HG03354 (cell line): ENCODE data around the gene SLC16A14.
"Not testable (repeated sequence)": the region's sequence is repeated elsewhere in the genome, so short reads cannot be mapped to it uniquely, and the experiment has no call there.

ENCODE experiments used
- ATAC-seq: cut with Tn5 transposase; IDR thresholded peaks from one replicate; pipeline ENCODE4 v1.9.1; 2021; ENCODE audit warnings: mild to moderate bottlenecking; ENCODE audit not compliant: unreplicated experiment, poor library complexity, severe bottlenecking

The SLC16A14 gene, protein sequence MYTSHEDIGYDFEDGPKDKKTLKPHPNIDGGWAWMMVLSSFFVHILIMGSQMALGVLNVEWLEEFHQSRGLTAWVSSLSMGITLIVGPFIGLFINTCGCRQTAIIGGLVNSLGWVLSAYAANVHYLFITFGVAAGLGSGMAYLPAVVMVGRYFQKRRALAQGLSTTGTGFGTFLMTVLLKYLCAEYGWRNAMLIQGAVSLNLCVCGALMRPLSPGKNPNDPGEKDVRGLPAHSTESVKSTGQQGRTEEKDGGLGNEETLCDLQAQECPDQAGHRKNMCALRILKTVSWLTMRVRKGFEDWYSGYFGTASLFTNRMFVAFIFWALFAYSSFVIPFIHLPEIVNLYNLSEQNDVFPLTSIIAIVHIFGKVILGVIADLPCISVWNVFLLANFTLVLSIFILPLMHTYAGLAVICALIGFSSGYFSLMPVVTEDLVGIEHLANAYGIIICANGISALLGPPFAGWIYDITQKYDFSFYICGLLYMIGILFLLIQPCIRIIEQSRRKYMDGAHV

DNA sequence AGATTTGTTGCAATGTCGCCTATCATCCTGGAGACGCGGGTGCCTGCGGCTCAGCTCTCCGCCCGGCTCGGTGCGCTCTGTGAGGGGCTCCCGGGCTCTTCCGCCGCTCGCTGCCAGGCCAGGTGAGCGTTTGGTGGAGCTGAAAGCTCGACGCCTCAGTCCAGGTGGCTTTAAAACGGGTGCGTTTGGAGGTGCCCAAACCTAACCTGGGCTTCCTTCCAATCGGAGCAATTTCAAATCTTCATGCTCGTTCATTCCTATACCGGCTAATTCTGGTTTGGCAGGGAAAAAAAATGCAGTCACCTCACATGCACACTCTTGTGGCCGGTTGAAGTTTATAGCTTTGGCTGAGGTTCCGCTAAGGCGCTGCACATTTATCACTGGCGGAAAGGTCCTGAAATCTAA is at the start of gene SLC16A14:
Gene SLC16A14 (minus strand): TSS at position 274 of the 405 bp plus-strand sequence. CDS start 9,572 bp downstream, outside the sequence.
- ATAC-seq: peak; percentile 42

GRCh38 chr2:230106771-230107170 is 38.0 kb upstream of the SLC16A14 start:
- ATAC-seq: no peak

DNA sequence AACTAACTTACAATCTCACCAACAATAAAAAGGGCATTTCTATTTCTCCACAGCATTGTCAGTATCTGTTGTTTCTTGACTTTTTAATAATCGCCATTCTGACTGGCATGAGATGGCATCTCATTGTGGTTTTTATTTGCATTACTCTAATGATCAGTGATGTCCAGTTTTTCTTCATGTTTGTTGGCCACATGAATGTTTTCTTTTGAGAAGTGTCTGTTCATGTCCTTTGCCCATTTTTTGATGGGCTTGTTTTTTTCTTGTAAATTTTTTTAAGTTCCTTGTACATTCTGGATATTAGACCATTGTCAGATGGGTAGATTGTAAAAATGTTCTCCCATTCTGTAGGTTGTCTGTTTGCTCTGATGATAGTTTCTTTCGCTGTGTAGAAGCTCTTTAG is 33.2 kb upstream of the SLC16A14 start:
- ATAC-seq: not testable (repeated sequence)

DNA sequence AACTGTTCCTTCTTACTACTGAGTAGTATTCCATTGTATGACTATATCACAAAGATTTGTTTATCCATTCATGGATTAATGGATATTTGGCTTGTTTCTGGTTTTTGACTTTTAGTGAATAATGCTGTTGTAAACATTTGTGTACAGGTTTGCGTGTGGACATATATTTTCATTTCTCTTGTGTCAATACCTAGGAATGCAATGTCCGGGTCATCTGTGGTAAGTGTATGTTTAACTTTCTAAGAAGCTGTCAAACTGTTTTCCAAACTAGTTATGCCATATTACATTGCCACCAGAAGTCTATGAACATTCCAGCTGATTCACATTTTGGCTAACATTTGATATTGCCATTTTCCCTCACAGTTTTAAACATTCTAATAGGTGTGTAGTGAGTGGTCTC is 29.1 kb upstream of the SLC16A14 start:
- no peak for ATAC-seq

DNA sequence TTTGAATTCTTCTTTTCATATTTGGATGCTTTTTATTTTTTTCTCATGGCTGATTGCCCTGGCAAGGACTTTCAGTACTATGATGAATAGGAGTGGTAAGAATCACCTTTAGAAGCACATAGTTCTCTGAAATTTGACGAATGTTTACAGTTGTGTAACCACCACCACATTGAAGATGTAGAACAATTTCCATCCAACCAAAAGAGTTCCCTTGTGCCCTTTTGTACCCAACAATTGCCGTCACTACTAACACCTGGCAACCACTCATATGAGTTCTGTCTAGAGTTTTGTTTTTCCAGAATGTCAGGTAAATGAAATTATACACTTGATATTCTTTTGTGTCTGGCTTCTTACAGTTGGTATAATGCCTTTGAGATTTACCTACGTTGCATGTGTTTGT is 28.7 kb upstream of the SLC16A14 start:
- ATAC-seq: no peak

DNA sequence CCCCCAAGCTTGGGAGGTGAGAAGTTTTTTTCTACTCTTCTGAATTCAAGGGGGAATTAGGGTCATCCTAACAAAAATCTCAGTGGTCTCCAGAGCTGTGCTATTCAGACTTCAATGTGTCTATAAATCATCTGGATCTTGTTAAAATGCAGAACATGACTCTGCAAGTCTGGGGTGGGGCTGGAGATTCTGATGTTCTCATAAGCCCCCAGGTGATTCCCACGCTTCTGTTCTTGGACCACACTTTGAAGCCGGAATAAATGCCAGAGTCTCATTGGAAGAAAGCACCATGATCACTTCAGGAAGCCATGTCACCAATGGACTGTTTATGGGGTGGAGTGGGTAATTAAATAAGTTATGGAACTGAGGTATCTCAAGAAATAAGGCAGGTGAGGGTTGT is 22.2 kb upstream of the SLC16A14 start:
- no peak for ATAC-seq

DNA sequence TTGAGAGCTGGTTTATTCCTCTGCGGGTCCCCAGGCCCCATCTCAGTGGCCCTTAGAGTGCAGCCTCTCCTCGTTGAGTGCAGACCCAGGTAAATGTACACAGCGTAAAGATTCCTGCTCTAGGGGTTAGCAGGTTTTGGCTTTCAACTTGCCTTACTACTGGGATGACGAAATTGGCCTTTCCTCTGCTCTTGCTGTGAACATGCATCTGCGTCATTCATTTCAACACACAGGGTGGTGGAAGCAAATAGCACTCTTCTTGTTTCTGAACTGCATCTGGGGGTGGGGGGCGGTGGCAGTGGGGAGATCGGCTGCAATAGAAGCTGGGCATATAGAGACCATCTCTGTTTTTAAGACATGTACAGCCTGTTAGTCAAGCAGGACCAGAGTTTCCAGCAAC is 16.5 kb upstream of the SLC16A14 start:
- ATAC-seq: no peak

DNA sequence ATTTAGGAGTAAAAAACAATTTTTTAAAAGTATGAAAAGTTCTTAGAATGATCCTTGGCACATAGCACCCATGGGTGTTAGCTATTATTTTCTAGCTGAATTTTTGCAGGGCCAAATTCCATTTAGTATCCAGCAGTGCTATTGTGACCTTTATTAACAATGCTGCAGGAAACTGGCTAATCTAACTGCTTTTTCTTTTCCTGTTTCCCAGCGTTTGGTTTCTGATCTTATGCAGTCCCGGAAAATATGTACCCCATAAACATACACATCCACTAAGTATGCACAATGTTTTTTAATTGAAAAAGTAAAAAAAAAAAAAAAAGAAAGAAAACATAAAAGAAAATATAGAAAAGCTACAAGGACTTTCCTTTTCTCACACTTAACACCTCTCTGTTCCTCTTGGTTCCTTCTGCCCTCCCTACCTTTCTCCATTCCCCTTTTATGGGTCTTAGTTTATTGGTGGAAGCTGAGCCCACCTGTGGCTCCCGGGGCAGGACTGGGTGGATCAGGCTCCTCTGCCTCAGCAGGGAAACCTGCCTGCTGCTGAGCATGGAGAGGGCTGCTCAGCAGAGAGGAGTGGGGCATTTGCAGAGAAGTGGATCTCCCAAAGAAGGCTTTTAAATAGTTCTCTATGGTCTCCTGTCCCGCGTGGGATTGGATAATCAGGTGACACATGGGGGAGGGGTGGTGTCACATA is 9.3 kb upstream of the SLC16A14 start:
- ATAC-seq: no peak

DNA sequence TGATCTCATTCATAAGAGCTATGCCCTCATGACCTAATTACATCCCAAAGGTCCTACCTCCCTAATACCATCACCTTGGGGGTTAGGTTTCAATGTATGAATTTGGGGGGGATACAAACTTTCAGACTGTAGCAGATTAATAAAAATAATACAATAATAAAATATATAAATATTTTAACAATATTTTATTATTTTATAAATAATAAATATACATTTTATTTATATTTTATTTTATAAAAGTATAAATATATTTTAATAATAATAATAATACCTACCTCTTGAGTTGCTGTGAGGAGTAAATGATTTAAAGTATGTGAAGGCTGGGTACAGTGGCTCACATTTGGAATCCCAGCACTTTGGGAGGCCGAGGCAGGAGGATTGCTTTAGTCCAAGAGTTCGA is 8.1 kb upstream of the SLC16A14 start:
- no peak for ATAC-seq

DNA sequence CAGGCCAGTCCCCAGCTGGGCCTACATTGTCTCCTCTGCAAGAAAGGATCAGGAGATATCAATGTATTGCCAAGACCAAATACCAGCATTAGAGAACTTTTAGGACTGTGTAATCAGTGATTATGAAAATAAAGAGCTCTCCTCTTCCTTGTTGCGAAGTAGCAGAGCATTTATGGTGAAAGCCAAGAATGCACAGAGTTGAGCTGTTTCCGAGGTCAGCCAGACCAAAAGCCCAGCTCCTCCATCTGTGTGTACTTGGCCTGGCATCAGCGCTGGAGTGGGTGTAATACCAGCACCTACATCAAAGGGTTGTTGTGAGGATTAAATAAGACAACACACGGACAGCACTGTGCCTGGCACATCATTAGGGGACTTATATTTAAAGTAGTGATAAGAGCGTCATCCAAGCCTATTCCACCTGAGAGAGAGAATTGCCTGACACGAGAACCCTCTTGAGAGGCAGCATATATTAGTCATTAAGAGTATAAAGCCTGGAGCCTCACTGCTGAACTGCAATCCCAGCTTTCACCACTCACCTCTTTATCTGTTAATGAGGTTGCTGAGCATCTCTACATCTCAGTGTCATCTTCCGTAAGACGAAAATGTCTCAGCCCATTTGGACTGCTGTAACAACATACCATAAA is 7.4 kb upstream of the SLC16A14 start:
- no peak for ATAC-seq

DNA sequence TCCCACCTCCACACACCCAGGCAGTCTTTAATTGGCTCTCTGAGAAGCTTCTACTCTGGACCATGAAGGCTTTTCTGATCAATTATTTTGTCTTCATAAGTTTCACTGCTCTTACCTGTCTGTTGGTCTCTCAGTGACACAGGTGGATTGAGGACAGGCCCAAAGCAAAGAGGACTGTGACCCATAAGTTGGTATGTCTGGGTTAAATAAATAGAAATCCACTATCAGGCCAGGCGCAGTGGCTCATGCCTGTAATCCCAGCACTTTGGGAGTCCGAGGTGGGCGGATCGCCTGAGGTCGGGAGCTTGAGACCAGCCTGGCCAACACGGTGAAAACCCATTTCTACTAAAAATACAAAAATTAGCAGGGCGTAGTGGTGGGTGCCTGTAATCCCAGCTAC is 2.7 kb upstream of the SLC16A14 start:
- no peak for ATAC-seq

DNA sequence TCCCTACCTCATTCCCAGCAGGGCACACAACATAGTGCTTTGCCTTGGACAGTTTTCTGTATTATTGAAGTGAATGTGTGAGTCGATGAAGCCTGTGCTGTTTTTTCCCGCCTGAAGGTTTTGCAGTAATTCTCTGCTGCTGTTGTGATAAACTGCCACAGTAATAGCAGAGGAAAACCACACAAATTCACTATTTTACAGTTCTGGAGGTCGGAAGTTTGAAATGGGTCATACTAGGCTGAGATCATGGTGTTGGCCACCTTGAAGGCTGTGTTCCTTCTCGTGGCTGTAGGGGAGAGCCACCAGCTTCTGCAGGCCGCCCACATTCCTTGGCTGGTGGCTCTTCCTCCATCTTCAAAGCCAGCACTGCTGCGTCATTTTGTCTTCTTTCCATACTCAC is 678 bp upstream of the SLC16A14 start:
- ATAC-seq: no peak

DNA sequence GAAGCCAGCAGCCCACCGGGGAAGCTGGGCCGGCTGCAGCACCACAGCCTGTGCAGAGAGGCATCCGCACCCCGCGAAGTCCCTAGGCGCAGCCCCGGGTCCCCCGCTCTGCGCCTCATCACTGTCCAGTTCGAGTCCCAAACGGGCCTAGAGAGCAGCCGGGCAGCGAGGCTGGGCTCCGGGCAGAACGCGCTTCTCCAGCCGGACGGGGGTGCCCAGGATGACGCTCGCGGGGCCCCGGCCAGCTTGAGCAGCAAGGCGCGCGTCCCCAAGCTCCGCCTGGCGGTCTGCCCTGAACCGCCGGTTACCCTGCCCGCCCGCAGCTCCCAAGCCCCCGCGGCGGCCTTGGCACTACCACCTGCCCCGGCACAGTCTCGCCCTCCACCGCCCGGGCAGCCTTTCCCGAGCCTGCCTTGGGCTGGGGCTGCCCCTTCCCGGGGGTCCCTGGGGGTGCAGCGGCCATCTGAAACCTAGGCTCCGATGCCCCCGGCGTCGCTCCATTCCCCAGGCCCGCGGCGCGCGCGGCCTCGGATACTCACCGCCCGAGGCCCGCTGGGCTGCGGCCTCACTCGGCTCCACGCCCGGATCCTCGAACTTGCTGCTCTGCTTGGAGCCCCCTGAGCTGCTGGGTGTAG is 591 bp downstream of the SLC16A14 start:
- ATAC-seq: peak; percentile 53

GRCh38 chr2:230060672-230061293 is 7.9 kb downstream of the SLC16A14 start:
- no peak for ATAC-seq

DNA sequence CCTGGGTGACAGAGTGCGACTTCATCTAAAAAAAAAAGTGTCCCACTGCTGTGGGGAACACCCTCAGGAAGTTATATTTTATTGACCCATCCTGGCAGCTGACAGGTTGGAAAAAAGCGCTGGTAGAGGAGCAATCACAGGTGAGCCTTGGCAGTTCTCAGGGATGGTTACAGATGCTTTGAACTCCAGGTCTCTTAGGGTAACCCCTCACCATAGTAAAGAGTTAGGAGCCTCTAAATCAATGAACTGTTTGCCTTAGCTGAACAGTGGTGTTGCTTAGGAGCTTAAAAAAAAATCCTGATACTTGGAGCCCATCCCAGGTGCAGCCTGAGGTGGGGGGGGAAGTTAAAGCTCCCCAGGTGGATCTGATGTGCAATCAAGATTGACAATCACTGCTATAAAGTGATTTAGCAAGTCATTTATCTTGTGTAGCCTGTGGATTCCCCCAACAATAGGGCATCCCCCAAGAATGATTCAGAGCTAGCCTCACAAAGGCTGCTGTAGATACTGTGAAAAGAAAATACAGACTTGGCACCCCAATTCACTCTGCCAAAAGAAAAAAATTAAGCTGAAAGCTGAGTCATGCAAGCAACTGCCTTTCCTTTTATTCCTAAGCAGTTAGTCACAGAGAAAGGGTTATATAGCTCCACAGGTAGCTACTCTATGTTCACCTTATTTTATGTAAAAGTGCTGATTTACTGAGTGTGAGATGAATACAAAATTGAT is 14.8 kb downstream of the SLC16A14 start:
- no peak for ATAC-seq

DNA sequence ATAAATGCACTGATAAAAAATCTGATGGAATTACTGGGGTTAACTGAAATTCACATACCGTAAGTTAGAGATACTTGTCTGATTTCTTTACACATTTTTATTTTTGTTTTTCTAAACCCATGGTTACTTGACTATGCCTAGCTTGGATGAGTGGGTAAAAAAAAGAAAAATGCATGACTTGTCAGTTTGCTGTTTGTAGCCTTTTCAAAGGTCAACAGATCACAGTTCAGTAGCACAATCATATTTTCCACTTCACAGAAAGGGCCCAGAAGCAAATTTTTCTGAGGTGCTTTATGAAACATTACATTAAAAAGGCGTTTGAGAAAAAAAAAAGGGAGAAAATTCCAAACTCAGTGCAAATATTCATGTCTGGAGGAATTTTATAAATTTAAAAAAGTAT is 16.4 kb downstream of the SLC16A14 start:
- ATAC-seq: no peak

- no peak for ATAC-seq
Observed at GRCh38 chr2:230050136-230050535, 18.6 kb downstream of the SLC16A14 start.

DNA sequence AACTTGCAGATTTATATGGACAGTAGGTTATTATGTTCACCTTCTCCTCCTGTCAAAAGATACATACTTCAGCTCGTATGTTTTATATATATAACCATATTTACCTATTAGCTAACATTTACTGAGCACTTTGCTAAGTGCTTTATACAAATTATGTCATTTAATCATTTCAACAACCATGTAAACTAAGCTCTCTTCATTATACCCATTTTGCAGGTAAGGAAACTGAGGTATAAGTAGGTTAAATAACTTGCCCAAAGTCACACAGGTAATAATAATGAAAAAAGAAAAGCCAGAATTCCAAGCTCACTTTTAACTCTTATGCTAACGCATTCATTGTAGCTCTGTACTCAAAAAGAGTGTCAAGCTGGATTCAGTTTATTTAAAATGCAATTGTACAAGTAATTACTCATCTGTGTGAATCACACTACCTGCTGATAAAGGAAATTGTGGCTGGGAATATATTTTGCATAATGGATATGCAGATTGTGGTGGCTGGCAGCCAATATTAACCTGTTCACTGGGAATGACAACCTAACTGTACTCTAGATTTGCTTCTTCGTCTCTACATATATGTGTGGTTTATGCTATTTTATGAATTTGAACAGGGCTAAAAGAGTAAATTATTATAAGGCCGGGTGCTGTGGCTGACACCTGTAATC is 20.6 kb downstream of the SLC16A14 start:
- no peak for ATAC-seq

- no peak for ATAC-seq
Observed at GRCh38 chr2:230046491-230046890, 22.2 kb downstream of the SLC16A14 start.
